ENCODE data around the gene PRR14. TPM values are rescaled to one million over a fixed set of nuclear protein-coding genes. Genes with fewer than 3 reads are reported as not detected.
A peak's percentile ranks its signal among the peaks of the same experiment; 100 is the strongest.

PRR14 gene
- total and polyA plus RNA-seq, 2 experiments from 2014 or later: 5.6 to 18.0 TPM

DNA sequence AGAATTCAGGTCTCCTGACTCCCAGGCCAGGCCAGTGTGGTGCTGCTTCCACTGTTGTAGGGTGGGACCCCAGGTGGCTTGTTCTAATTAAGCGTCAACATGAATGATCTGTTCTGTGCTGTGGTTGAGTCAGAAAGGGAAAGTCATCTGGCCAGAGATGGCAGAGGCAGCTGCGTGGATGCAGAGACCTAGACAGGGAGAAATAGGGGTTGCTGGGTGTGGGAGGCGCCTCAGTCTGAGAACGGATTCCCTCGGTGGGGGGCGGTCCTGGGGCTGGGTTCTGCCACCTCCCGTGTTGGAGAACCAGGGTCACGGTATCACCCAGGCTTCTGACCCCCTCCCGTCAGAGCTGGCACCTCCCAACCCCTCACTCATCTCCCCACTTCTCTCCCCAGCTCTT, 13.1 kb downstream of the PRR14 start:
- Histone ChIP-seq H2AFZ (no peak overlapping the region), H3K9me3 (ENCODE audit: low read depth) (no peaks in the 10 kb centered on the region), H3K4me1 (ENCODE audit: insufficient read depth) (peaks cover 14% of the 10 kb centered on the region; the same call in 1 of the 2 replicates), H3K27ac (no peak overlapping the region), H4K20me1 (ENCODE audit: insufficient read depth) (no peaks in the 10 kb centered on the region; the same call in 1 of the 2 replicates), H3K79me2 (ENCODE audit: insufficient read depth) (peaks cover 71% of the 10 kb centered on the region), H3K9me2 (ENCODE audit: insufficient read depth) (no peaks in the 10 kb centered on the region), H3K4me2 (ENCODE audit: unreplicated experiment) (no peak overlapping the region), H3F3A (ENCODE audit: insufficient read depth) (no peaks in the 10 kb centered on the region), H3K9ac (no peak overlapping the region), H3K36me3 (ENCODE audit: low read depth) (peaks cover 14% of the 10 kb centered on the region; the same call in 1 of the 2 replicates), H3K27me3 (replicated peaks; ENCODE audit: insufficient read depth) (no peaks in the 10 kb centered on the region), H3K4me3 (no peak overlapping the region)
- in situ Hi-C loops (cut with MboI): no loop called here
- no peak for DNase-seq
- TF ChIP-seq EZH2 (IDR thresholded peaks at IDR 0.05; ENCODE audit: insufficient read depth, poor library complexity, severe bottlenecking) (no peak), EZH2phosphoT487 (IDR thresholded peaks at IDR 0.05; ENCODE audit: insufficient read depth, low read depth) (no peak)
- 77 to 94% methylated on average over 3 to 9 of the region's 9 CpGs for WGBS, 2 experiments (ENCODE audit: low coverage in 1 of 2, low lambda C conversion rate in 2 of 2, missing lambda C conversion rate in 2 of 2)

GRCh38 chr16:30664616-30665109, 13.9 kb downstream of the PRR14 start:
- Histone ChIP-seq H3K27ac (no peak overlapping the region), H3F3A (ENCODE audit: insufficient read depth) (no peaks in the 10 kb centered on the region), H2AFZ (no peak overlapping the region), H3K27me3 (replicated peaks; ENCODE audit: insufficient read depth) (no peaks in the 10 kb centered on the region), H3K4me2 (ENCODE audit: unreplicated experiment) (no peak overlapping the region), H3K79me2 (ENCODE audit: insufficient read depth) (peaks cover 71% of the 10 kb centered on the region), H3K4me3 (no peak overlapping the region), H3K9ac (no peak overlapping the region), H3K4me1 (ENCODE audit: insufficient read depth) (peaks cover 14% of the 10 kb centered on the region; the same call in 1 of the 2 replicates), H3K9me3 (ENCODE audit: low read depth) (no peaks in the 10 kb centered on the region), H3K36me3 (ENCODE audit: low read depth) (peaks cover 17% of the 10 kb centered on the region; the same call in 1 of the 2 replicates), H4K20me1 (ENCODE audit: insufficient read depth) (no peaks in the 10 kb centered on the region; the same call in 1 of the 2 replicates), H3K9me2 (ENCODE audit: insufficient read depth) (no peaks in the 10 kb centered on the region)
- 91 to 93% methylated on average over 12 to 15 of the region's 15 CpGs for WGBS, 2 experiments (ENCODE audit: low coverage in 1 of 2, low lambda C conversion rate in 2 of 2, missing lambda C conversion rate in 2 of 2)
- TF ChIP-seq EZH2 (IDR thresholded peaks at IDR 0.05; ENCODE audit: insufficient read depth, poor library complexity, severe bottlenecking): no peak
- DNase-seq: no peak
- in situ Hi-C loops (cut with MboI): no loop called here

DNA sequence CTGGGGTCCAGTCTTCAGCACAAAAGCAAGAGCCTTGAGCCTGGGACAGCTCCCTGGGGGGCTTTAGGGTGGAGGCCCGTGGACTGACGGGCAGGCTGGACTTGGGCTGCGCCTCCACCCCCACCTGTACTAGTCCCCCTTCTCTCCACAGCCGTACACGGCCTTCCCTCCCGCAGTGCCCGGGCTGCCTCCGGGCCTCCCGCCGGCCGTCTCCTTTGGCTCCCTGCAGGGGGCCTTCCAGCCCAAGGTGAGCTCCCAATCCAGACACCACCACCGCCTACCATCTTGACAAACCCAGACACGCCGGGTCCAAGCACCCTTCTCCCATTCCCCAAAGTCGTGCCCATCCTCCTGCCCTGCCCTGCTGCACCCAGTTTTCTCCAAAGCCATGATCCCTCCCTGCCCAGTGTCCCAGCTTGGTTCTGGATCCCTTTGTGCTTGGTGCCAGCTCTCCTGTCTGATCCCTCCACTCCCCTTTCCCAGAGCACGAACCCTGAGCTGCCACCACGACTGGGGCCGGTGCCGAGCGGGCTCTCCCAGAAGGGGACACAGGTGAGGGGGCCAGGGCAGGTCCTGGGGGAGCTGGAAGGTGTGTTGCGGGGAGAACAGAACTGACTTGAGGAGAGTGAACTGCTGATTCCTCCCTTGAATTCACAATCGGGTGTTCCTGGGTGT, 14.5 kb downstream of the PRR14 start:
- WGBS, 2 experiments (ENCODE audit: low coverage in 1 of 2, low lambda C conversion rate in 2 of 2, missing lambda C conversion rate in 2 of 2): 87 to 92% methylated on average over 21 to 22 of the region's 22 CpGs
- peaks cover 17% of the 10 kb centered on the region; the same call in 1 of the 2 replicates for H3K36me3 ChIP-seq (ENCODE audit: low read depth)
- no peaks in the 10 kb centered on the region for H3F3A ChIP-seq (ENCODE audit: insufficient read depth)
- H3K4me3 ChIP-seq: no peak overlapping the region
- TF ChIP-seq EZH2phosphoT487 (IDR thresholded peaks at IDR 0.05; ENCODE audit: insufficient read depth, low read depth) (no peak), EZH2 (IDR thresholded peaks at IDR 0.05; ENCODE audit: insufficient read depth, poor library complexity, severe bottlenecking) (no peak)
- no peaks in the 10 kb centered on the region for H3K9me3 ChIP-seq (ENCODE audit: low read depth)
- H2AFZ ChIP-seq: no peak overlapping the region
- no peak for DNase-seq
- no peaks in the 10 kb centered on the region for H3K9me2 ChIP-seq (ENCODE audit: insufficient read depth)
- no peaks in the 10 kb centered on the region; the same call in 1 of the 2 replicates for H4K20me1 ChIP-seq (ENCODE audit: insufficient read depth)
- H3K27ac ChIP-seq: no peak overlapping the region
- H3K27me3 ChIP-seq (replicated peaks; ENCODE audit: insufficient read depth): no peaks in the 10 kb centered on the region
- H3K4me1 ChIP-seq (ENCODE audit: insufficient read depth): peaks cover 14% of the 10 kb centered on the region; the same call in 1 of the 2 replicates
- no peak overlapping the region for H3K9ac ChIP-seq
- H3K79me2 ChIP-seq (ENCODE audit: insufficient read depth): peaks cover 65% of the 10 kb centered on the region
- no peak overlapping the region for H3K4me2 ChIP-seq (ENCODE audit: unreplicated experiment)
- in situ Hi-C loops (cut with MboI): no loop called here

DNA sequence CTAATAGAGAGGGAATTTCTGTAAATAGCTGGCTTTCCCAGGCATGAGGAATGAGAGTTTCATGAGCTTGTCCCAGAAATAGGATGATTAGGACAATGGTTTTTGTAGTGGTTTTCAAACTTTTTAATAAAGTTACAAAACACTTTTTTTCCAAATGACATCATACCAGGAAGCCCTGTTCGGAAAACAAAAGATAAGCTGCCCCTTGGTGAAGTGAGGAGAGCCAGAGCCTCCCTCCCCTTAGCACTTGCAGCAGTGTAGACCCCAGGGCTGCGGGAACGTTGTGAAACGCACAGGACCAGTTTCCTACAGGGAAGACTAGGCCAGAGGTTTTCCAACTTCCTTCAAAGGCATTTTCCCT, 15.1 kb downstream of the PRR14 start:
- H3K4me2 ChIP-seq (ENCODE audit: unreplicated experiment): no peak overlapping the region
- H4K20me1 ChIP-seq (ENCODE audit: insufficient read depth): no peaks in the 10 kb centered on the region; the same call in 1 of the 2 replicates
- H2AFZ ChIP-seq: no peak overlapping the region
- H3K9me3 ChIP-seq (ENCODE audit: low read depth): no peaks in the 10 kb centered on the region
- in situ Hi-C loops (cut with MboI): no loop called here
- H3K27me3 ChIP-seq (replicated peaks; ENCODE audit: insufficient read depth): no peaks in the 10 kb centered on the region
- peaks cover 17% of the 10 kb centered on the region; the same call in 1 of the 2 replicates for H3K36me3 ChIP-seq (ENCODE audit: low read depth)
- H3K9me2 ChIP-seq (ENCODE audit: insufficient read depth): no peaks in the 10 kb centered on the region
- peaks cover 59% of the 10 kb centered on the region for H3K79me2 ChIP-seq (ENCODE audit: insufficient read depth)
- 0 out of 2 replicates have a peak overlapping the region, but pooled peaks have one; percentile 21 for H3K9ac ChIP-seq
- peaks cover 10% of the 10 kb centered on the region; the same call in 1 of the 2 replicates for H3K4me1 ChIP-seq (ENCODE audit: insufficient read depth)
- H3F3A ChIP-seq (ENCODE audit: insufficient read depth): no peaks in the 10 kb centered on the region
- TF ChIP-seq EZH2 (IDR thresholded peaks at IDR 0.05; ENCODE audit: insufficient read depth, poor library complexity, severe bottlenecking): no peak
- no peak for TF ChIP-seq EZH2phosphoT487 (IDR thresholded peaks at IDR 0.05; ENCODE audit: insufficient read depth, low read depth)
- no peak overlapping the region for H3K4me3 ChIP-seq
- no peak for DNase-seq
- WGBS, 2 experiments (ENCODE audit: low coverage in 1 of 2, low lambda C conversion rate in 2 of 2, missing lambda C conversion rate in 2 of 2): 83 to 85% methylated on average over 4 of the region's 4 CpGs
- H3K27ac ChIP-seq: no peak overlapping the region
